Measurements from ENCODE around the gene COL2A1. TPM values are rescaled to one million over a fixed set of nuclear protein-coding genes. Genes with fewer than 3 reads are reported as not detected.
A peak's percentile ranks its signal among the peaks of the same experiment; 100 is the strongest.

The COL2A1 gene
- polyA plus RNA-seq, 1 donor (not counting 4 experiments of a cell fraction or from before 2014, with no cell fraction given) = 0.03 TPM

DNA sequence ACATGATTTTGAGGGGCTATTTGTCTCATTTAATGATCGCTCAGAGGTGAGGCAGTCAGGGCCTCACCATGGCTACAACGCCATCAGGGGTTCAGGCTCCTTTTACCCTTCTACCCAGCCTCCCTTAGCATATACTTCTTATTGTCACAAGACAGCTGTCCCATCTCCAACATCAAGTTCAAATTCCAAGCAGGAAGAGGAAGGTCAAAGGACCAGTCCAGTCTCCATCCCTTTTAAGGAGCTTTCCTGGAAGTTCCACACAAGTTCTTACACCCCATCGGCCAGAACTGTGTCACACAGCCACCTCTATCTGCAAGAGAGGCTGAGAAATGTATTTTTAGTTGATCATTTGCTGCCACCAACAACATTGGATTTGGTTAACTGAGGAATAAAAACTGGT lies 49.2 kb downstream of the COL2A1 start:
- peak; percentile 71 for FAIRE-seq
- Histone ChIP-seq H3K4me2 (ENCODE audit: control insufficient read depth, extremely low read depth, insufficient read depth, low read depth, low read length) (no peak overlapping the region), H4K20me1 (ENCODE audit: control insufficient read depth, extremely low read depth, insufficient read depth, low read length) (no peaks in the 10 kb centered on the region), H3K4me3 (ENCODE audit: control insufficient read depth in 2 of 3, extremely low read depth in 1 of 3, insufficient read depth in 2 of 3, low read depth in 1 of 3, low read length in 3 of 3) (no peak overlapping the region), H3K79me2 (ENCODE audit: control insufficient read depth, insufficient read depth, low read length) (no peaks in the 10 kb centered on the region), H3K9me3 (ENCODE audit: control insufficient read depth, low read depth, low read length) (no peaks in the 10 kb centered on the region), H3K9ac (ENCODE audit: control insufficient read depth, extremely low read depth, insufficient read depth, low read length) (no peak overlapping the region), H3K36me3 (ENCODE audit: control insufficient read depth in 2 of 2, extremely low read depth in 1 of 2, insufficient read depth in 2 of 2, low read length in 2 of 2) (no peaks in the 10 kb centered on the region), H3K27me3 (ENCODE audit: control insufficient read depth, extremely low read depth, insufficient read depth, low read length) (no peaks in the 10 kb centered on the region), H2AFZ (ENCODE audit: control insufficient read depth, low read length) (no peak overlapping the region), H3K27ac (ENCODE audit: control insufficient read depth, insufficient read depth, low read length) (no peak overlapping the region), H3K9me1 (ENCODE audit: control insufficient read depth, extremely low read depth, insufficient read depth, low read length) (no peaks in the 10 kb centered on the region), H3K4me1 (ENCODE audit: control insufficient read depth, extremely low read depth, insufficient read depth, low read length) (peaks cover 37% of the 10 kb centered on the region)
- no peak for TF ChIP-seq EZH2 (IDR thresholded peaks at IDR 0.05; ENCODE audit: low read length)
- TF ChIP-seq, protein P1, sequence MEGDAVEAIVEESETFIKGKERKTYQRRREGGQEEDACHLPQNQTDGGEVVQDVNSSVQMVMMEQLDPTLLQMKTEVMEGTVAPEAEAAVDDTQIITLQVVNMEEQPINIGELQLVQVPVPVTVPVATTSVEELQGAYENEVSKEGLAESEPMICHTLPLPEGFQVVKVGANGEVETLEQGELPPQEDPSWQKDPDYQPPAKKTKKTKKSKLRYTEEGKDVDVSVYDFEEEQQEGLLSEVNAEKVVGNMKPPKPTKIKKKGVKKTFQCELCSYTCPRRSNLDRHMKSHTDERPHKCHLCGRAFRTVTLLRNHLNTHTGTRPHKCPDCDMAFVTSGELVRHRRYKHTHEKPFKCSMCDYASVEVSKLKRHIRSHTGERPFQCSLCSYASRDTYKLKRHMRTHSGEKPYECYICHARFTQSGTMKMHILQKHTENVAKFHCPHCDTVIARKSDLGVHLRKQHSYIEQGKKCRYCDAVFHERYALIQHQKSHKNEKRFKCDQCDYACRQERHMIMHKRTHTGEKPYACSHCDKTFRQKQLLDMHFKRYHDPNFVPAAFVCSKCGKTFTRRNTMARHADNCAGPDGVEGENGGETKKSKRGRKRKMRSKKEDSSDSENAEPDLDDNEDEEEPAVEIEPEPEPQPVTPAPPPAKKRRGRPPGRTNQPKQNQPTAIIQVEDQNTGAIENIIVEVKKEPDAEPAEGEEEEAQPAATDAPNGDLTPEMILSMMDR (optimal IDR thresholded peaks at IDR 0.05 in 1 of 3, IDR thresholded peaks at IDR 0.05 in 1 of 3, conservative IDR thresholded peaks at IDR 0.05 in 1 of 3; ENCODE audit: extremely low read depth in 1 of 3, insufficient read depth in 2 of 3, low read length in 3 of 3) = no peak
- no peak for DNase-seq (ENCODE audit: low read depth, low spot score)
- dilution Hi-C loops (cut with MboI; ENCODE audit: extremely low pct_ligation_motif_present, low sequenced_read_pairs) = no loop called here

GRCh38 chr12:47954467-47955045 lies 49.7 kb downstream of the COL2A1 start:
- no peak for DNase-seq (ENCODE audit: low read depth, low spot score)
- dilution Hi-C loops (cut with MboI; ENCODE audit: extremely low pct_ligation_motif_present, low sequenced_read_pairs) = no loop called here
- peak; percentile 32 for FAIRE-seq

More at GRCh38 chr12:47954467-47955045, 49.7 kb downstream of the COL2A1 start:
- Histone ChIP-seq H3K9me1 (ENCODE audit: control insufficient read depth, extremely low read depth, insufficient read depth, low read length) (no peaks in the 10 kb centered on the region), H3K27me3 (ENCODE audit: control insufficient read depth, extremely low read depth, insufficient read depth, low read length) (no peaks in the 10 kb centered on the region), H3K27ac (ENCODE audit: control insufficient read depth, insufficient read depth, low read length) (no peak overlapping the region), H2AFZ (ENCODE audit: control insufficient read depth, low read length) (no peak overlapping the region), H3K36me3 (ENCODE audit: control insufficient read depth in 2 of 2, extremely low read depth in 1 of 2, insufficient read depth in 2 of 2, low read length in 2 of 2) (no peaks in the 10 kb centered on the region), H4K20me1 (ENCODE audit: control insufficient read depth, extremely low read depth, insufficient read depth, low read length) (no peaks in the 10 kb centered on the region), H3K4me3 (ENCODE audit: control insufficient read depth in 2 of 3, extremely low read depth in 1 of 3, insufficient read depth in 2 of 3, low read depth in 1 of 3, low read length in 3 of 3) (no peak overlapping the region), H3K79me2 (ENCODE audit: control insufficient read depth, insufficient read depth, low read length) (no peaks in the 10 kb centered on the region), H3K9ac (ENCODE audit: control insufficient read depth, extremely low read depth, insufficient read depth, low read length) (no peak overlapping the region), H3K4me2 (ENCODE audit: control insufficient read depth, extremely low read depth, insufficient read depth, low read depth, low read length) (no peak overlapping the region), H3K4me1 (ENCODE audit: control insufficient read depth, extremely low read depth, insufficient read depth, low read length) (peaks cover 42% of the 10 kb centered on the region), H3K9me3 (ENCODE audit: control insufficient read depth, low read depth, low read length) (no peaks in the 10 kb centered on the region)
- TF ChIP-seq EZH2 (IDR thresholded peaks at IDR 0.05; ENCODE audit: low read length) = no peak
- TF ChIP-seq, protein P1 (optimal IDR thresholded peaks at IDR 0.05 in 1 of 3, IDR thresholded peaks at IDR 0.05 in 1 of 3, conservative IDR thresholded peaks at IDR 0.05 in 1 of 3; ENCODE audit: extremely low read depth in 1 of 3, insufficient read depth in 2 of 3, low read length in 3 of 3) = no peak

Data from keratinocyte (primary cell).